ENCODE data around the gene FRAS1.
A peak's percentile ranks its signal among the peaks of the same experiment; 100 is the strongest.
"Not testable (repeated sequence)": the region's sequence is repeated elsewhere in the genome, so short reads cannot be mapped to it uniquely, and the experiment has no call there.

FRAS1 gene

DNA sequence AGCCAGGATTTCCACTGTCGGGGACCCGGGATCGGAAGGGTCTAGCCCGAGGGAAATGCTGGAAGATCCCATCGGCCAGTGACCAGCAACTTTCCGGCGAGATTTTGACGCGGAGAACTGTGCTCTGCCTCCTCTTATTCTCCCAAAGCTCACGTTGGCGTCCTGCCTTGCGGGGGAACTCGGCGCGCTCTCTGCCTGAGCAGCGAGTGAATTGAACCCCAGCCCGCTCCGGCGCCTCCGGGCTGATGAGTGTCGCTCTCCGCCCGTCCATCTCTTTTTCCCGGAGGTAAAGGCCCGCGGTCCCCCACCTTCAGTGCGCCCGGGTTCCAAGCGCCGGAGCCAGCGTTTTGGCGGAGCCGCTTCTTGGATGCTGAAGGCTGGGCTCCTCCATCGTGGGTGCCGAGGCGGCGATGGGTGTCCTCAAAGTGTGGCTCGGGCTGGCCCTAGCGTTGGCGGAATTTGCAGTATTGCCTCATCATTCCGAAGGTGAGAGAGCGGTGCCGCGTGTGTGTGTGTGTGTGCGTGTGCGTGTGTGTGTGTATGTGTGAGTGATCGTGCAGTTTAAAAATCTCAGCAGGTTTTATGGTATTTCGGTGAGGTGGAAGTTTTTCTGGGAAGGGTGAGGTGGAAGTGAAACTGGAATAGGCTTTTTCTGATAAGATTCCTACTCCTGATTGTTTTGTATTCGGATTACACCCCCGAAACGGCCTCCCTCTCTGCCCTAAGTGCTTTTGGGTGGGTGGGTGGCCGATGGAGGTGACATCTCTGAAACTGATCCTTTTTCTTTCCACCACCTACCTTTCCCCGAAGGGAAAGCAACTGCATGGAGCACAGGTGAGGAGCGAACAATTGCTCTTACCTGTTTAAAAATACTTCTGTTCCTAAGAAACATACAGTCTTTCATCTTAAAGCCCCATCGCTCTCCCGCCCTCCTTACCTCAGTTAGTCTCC is 752 bp downstream of the FRAS1 start:
- no peak for DNase-seq (ENCODE audit: low read depth)

DNA sequence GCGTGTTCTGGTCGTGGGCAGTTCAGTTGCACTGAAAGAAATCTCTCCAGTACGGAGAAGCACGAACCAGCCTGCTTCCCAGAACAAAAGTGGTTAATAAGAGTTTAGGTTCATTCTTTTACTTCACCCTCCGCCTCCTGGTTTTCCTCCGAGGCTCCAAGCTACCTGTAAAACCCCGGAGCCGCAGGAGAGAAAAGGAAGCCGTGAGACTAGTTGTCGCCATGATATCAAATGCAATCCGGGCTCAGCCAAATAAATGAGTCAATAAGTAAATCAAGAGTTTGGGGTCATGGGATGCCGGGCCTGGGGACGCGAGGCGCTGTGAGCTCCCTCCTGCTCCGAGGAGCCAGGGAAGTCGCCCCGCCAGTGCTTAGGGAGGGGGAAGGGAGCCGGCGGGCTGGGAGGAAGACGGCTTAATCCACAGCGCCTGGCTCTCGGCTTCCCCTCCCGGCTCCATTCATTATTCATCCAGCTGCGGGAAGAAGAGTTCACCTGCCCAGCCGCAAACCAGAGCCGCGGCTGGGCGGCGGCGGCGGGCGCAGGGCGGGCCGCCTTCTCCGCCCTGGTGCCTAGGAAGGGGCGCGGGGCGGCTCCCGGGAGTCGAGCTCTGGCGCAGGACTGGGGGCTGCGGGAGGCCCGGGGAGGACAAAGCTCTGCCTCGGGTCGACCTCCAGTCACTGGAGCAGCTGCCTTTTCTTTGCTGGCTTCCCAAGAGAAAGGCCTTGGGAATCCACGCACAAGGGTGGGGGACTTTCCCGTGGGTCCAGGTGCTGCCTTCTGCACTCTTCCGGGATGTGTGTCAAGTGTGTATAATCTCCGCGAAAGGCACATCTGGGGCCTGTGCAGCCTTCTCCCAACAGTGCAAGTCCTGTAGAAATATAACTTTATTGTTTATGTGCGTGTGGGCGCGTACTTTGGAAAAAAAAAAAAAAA is 1.7 kb downstream of the FRAS1 start:
- DNase-seq (ENCODE audit: low read depth), result no peak

DNA sequence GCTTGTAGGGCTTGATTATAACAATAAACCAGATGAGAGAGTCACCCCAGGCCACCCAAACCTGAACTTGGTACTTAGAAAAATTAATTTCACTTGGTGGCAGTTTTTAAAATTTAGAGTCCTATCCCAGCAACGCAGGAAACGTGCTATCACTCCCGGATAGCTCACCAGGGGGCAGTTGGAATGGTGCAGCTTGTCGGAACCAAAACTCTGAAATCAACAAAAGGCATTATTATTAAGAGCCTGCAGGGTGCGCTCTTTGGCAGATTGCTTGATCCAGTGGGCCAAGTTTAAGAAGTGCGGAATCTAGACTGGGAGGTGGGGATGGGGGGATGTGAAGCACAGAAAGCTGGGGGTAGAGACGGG is 2.4 kb downstream of the FRAS1 start:
- peak; percentile 63 for DNase-seq (ENCODE audit: low read depth)

DNA sequence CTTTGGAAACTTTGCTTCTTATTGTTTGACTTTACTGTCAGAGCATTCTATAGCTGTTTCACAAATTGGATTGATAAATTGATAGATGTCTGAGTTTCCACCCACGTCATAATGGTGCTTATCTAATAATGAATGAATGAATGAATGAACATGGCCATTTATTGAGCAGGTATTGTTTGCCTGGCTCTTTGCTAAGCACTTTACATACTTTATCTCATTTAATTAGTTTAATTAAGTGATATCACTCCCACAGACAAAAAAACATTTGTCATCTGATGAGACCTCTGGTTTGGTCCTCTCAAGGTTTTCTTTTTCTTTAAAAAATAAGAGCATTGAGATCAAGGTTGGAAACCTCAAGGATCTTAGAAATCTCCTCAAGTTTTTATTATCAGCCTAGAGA is 2.8 kb downstream of the FRAS1 start:
- no peak for DNase-seq (ENCODE audit: low read depth)

DNA sequence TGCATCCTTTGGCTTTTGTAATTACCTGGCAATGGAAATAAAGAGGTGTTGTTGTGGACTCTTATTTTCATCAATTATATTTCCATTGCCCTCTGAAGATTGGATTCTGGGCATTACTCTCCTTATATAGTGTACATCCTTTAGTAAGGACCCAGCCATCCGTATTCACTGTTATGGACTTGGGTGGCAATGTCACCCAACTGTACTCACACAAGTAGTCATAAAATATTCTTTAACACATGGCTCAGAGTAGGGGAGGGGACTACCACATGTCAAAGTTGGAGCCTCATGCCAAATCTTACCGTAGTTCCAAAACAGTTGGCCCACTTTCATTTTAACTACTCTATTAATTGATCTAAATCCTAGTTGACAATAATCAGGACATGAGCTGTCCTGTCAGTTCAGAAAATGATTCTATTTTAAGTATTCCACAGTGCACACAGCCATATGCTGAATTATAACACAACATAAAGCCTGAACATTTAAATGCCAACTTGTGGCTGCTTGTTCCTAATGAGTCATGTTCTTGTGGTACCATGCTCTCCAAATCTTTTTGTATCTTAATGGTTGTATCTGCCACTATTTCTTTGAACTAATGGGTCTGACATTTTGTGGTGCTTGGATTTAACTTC is 4.9 kb downstream of the FRAS1 start:
- no peak for DNase-seq (ENCODE audit: low read depth)

DNA sequence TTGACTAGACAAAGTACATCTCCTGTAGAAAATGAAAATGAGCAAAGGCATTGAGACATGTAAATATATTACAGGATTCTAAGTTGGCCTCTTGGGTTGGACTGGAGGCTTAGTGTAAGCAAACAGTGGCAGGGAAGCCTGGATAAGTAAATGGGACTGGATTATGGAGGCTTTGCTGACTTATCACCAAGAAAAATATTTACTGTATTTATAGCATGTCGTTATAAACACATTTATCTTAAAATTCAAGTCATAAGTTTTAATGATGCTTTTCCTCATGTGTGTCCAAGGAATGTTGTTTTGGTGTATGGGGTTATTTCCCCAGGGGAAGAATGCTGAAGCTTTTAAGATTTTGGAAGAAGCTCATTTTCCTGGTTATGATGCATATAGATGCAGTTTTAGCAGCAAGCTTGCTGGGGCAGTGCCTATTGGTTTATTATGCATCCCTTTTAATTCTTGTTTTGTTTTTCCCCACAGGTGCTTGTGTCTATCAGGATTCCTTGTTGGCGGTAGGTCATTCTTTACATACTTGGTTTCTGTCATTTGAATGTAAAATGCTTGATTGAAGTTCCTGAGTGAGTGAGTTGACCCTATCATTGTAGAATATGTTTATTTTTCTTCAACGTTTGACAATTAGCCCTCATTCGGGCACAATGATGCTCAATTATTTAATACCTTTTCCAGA is 8.5 kb downstream of the FRAS1 start:
- no peak for DNase-seq (ENCODE audit: low read depth)

DNA sequence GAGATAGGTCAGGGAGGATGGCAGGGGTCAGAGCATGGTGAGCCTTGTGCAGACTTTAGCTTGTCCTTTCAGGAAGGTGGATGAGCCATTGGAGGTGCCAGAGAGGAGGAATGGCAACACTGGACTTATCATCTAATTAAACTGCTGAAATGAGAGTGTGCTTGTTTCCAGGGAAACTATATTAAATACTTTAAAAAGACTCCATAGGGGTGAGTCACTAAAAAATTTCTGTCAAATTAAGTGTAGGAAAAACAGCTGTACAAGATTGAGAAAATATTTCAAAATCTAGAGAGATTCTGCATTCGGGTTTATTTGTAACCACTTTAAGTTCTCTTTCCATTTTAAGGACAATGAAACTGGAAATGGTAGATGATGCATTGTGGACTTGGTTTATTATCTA is 11.4 kb downstream of the FRAS1 start:
- DNase-seq (ENCODE audit: low read depth), result no peak

DNA sequence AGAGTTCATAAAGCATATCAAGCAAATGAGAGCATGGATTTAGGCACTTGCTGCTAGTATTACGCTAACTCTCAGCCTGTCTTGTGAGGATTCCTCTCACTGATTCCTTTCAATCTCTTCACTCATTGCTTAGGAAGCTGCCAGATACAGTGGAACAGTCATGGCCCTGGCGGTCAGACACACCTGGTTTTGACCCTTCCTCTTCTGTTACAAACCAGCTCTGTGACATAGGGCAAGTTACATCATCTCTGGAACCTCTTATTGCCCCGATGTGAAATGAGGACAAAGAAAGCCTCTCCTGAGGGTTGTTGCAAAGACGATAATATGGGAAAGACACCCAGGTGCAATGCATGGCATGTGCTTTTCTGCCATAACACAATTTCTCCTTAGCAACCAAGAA is 12.2 kb downstream of the FRAS1 start:
- no peak for DNase-seq (ENCODE audit: low read depth)

DNA sequence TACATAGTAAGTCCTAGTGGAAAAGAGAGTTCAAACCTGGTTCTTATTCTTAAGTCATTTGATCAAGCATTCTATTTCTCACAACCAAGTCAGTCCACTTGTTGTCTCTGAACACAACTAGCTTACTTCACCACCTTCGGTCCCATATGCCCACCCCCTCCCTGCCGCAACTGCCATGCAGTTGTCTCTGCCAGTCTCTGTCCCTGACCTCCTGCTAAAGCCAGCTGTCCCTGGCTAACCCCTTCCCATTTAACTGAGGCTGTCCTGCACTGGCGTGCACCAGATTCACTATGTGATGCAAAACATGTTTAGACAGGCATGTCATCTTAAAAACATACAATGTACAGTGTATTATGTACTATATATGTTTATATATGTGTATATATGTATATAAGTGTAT is 12.7 kb downstream of the FRAS1 start:
- no peak for DNase-seq (ENCODE audit: low read depth)

DNA sequence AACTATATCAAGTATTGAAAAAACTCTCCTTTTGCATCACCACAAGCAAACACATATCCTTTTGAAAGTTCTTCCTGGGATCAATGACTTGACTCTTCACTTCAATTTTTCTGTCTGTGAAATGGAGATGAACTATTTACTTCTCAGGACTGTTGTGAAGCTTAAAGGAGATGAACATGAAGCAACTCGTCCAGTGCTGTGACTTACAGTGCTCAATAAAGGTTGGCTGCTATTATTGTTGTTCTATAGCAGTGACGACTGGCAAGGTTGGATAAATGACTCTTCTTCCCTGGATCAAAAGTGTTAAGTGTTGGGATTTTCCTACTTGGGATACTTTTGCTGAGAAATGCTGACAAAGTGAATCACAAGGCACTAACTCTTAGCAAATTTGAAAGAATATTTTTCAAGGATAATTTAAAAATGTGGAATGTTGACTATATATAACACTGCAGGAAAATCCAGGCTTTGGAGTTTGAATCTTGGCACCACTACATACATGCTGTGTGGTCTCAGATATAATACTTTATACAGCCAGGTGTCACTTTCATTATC is 13.7 kb downstream of the FRAS1 start:
- DNase-seq (ENCODE audit: low read depth), result no peak

DNA sequence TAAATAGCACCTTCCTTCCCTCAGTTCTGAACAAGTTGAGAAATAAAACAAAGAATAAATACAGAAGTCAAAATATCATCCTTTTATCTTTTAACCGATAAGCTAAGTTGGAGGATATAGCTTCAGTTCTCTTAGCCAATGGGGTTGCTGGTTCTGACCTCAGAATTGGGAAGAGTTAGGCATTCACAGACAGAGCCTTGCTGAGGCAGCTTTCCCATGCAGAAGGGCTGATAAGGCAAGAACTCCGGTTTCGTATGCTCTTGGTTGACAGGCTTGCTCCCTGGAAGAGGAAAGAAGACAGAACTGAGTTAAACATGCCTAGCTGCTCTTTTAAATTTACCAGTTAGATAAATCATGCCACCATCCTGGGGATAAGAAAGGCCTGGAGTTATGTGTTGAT is 17.6 kb downstream of the FRAS1 start:
- DNase-seq (ENCODE audit: low read depth), result no peak

DNA sequence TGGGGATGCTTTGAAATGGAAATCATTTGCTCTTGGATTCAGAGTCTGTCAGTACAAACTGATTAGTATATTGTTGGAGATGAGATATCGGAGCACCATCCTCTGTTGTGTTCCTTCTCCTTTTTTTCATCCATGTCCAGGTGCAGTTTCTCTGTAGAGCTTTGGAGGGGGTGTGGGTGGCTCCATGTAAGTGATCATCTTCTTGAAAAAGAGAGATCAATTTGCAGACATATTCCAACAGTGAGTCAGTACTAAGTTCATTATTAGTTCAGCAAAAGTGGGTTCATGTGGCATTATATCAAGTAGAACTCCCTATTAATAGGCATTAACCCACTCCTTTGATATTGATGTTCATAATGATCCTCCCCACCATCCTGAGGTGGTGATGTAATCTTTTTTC is 18.9 kb downstream of the FRAS1 start:
- DNase-seq (ENCODE audit: low read depth), result no peak

DNA sequence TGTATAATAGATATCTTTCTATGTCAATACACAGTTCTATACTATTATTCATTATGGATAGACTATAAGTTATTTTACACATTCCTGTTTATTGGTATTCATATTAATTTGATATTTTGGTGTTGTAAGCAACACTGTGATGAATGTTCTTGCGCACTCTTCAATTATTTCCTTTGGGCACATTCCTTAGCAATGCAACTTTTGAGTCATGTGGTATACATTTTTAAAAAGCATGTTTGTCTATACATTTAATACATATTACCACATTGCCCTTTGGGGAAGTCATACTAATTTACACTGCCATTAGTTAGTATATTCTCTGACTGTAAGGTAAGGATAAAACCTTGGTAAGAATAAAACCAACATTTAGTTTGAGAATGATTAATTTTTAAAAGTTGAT is 21.0 kb downstream of the FRAS1 start:
- DNase-seq (ENCODE audit: low read depth), result no peak

DNA sequence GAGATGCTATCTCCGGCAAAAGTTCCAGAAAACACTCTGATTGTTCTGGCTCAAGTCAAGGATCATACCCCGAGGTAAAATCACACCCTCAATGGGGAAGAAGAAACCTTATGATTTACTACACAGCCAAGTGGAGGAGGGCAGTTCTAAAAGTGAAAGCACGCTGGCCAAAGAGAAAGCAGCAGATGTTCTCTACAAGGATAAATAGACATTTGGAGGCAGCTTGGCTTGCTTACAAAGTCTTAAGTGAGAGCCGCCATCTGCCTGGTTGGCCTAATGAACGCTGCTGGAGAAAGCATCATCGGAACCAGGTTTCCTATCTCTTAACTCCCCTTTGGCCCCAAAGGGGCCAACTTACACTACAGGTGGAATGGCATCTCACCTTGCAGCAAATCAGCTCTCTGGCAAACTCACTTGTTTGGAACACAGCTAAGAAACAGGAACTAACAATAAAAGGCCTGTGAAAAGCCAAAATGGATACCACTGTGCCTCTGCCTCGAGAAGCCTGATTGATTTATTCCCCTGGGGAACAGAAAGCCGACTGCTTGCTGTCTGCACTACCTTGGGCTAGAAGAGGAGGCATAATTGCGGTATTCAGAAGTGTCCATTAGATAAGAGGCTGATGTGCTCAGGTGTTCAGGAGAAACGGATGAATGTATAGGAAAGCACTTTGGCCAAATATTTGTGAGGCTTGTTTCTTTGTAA is 22.8 kb downstream of the FRAS1 start:
- no peak for DNase-seq (ENCODE audit: low read depth)

DNA sequence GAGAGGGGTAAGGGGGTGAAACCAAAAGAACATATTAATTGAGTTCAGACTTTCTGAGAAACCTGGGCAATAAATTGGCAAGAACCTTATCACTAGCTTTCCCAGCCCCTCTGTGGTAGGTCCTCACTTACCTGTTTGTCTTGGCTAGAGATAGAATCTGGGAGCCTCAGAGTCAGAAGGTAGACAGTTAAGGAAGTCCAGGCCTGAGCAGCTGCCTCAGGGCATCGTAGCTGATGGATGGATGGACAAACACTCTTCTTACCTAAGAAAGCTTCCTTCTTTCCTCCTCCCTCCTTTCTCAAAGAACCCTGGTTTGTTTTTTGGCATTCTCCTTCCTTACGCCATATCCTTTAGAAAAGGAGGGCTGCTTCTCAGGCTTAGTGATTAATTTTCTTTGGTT is 24.4 kb downstream of the FRAS1 start:
- DNase-seq (ENCODE audit: low read depth), result no peak

DNA sequence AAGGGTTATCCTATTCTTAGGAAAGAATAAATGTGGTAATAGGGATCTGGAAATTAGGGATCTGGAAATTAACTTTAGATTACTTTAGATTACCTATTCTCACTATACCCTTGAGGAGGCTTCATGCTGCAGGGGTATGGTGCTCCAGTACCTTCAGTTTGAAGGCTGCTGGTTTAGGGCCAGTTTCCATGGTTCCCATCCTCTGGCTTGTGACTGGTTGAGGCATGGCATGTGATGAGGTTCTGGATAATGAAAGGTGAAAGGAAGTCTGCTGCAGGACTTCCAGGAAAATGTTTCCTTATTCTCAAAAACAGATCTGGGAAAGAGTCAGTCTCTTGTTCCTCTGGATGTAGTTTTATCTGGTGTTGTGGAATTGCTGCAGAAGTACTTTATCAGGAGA is 25.9 kb downstream of the FRAS1 start:
- DNase-seq (ENCODE audit: low read depth), result no peak

DNA sequence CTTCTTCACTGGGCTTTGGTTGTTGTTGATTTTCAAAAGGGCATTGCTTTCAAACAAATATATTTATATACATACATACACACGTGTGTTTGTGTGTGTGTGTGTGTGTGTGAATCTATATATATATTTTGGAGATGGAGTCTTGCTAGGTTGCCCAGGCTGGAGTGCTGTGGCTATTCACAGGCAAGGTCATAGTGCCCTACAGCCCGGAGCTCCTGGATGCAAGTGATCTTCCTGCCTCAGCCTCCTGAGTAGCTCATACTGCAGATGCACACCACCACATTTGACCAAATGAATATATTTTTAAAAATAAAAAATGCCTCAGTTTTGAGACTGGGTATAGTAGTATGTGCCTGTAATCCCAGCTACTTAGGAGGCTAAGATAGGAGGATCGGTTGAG is 34.4 kb downstream of the FRAS1 start:
- no peak for DNase-seq (ENCODE audit: low read depth)

DNA sequence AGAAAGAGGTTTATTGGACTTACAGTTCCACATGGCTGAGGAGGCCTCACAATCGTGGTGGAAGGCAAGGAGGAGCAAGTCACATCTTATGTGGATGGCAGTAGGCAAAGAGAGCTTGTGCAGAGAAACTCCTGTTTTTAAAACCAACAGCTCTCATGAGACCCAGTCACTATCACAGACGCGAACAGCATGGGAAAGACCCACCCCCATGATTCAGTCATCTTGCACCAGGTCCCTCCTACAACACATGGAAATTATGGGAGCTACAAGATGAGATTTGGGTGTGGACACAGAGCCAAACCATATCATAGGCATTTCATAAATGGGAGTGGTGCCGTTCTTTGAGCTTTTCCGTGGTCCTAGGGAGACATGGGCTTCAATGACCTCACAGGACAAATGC is 35.2 kb downstream of the FRAS1 start:
- DNase-seq (ENCODE audit: low read depth), result not testable (repeated sequence)

DNA sequence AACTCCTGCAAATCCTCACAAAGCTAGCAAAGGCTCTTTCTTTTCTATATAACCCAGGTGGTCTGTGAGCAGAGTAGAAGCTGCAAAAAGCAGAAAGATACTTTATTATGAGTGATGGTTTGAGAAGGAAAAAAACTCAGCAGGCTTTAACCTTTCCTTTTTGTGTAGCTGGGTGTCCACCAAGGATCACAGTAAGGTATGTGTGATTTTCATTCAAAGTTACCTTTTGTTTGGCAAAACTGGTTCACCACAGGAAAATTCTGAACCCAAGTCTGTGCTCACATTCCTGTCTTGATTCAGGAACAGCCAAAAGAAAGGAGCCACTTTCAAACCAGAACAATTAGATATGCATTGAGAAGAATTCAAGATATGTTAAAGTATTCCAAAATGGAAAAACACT is 35.7 kb downstream of the FRAS1 start:
- no peak for DNase-seq (ENCODE audit: low read depth)

DNA sequence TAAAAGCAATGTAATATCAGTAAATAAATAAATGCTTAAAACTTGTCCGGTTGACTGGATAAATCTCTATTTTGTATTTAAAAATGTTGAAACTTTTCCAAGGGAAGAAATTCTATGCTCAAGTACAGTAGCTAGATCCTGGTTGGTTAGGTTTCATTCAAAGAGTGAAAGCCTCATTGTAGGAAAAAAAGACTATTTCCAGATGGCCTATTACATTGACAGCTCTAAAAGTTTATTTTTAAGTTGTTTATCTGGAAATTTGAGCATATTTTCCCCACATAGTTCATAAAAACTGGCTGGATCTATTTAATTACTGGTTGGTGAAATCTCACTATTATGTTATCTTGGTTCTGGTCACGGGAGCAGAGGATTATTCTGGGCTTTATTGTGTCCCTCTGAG is 38.0 kb downstream of the FRAS1 start:
- no peak for DNase-seq (ENCODE audit: low read depth)

DNA sequence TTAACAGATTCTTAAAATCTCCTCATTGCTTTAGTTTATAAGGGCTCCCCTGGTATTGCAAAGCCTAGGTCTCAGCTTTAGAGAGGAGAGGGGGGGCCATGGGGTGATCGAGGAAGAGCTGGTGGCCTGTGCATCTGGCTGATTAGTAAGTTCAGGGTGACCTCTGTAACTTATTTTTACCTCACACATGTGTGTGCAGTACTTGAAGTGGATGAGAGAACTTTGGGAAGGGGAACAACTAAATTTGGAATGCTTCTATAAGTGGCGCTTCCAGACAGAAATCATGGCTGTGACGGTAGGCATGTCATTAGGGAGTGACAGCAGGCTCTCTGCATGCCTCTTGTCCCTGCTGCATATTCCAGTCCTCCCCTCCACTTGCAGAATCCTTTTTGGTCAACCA is 41.9 kb downstream of the FRAS1 start:
- DNase-seq (ENCODE audit: low read depth), result no peak
